ENCODE measurements around the gene CA5A.

GRCh38 chr16:87963400-87963799 is 27.1 kb upstream of the CA5A start:
- TF ChIP-seq POLR2A (IDR thresholded peaks at IDR 0.05; ENCODE audit: low read depth) (no peak), POLR2AphosphoS5 (IDR thresholded peaks at IDR 0.05) (peak; percentile 35 to 53)
- TF ChIP-seq, protein P1, sequence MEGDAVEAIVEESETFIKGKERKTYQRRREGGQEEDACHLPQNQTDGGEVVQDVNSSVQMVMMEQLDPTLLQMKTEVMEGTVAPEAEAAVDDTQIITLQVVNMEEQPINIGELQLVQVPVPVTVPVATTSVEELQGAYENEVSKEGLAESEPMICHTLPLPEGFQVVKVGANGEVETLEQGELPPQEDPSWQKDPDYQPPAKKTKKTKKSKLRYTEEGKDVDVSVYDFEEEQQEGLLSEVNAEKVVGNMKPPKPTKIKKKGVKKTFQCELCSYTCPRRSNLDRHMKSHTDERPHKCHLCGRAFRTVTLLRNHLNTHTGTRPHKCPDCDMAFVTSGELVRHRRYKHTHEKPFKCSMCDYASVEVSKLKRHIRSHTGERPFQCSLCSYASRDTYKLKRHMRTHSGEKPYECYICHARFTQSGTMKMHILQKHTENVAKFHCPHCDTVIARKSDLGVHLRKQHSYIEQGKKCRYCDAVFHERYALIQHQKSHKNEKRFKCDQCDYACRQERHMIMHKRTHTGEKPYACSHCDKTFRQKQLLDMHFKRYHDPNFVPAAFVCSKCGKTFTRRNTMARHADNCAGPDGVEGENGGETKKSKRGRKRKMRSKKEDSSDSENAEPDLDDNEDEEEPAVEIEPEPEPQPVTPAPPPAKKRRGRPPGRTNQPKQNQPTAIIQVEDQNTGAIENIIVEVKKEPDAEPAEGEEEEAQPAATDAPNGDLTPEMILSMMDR (IDR thresholded peaks at IDR 0.05) = no peak

Data from esophagus muscularis mucosa (tissue), 3 donors.